ENCODE data around the gene TRIM72. TPM values are rescaled to one million over a fixed set of nuclear protein-coding genes. Genes with fewer than 3 reads are reported as not detected.

The TRIM72 gene
- total and polyA plus RNA-seq, 2 of the 8 experiments (the other 6 are each of a cell fraction or from before 2014, with no cell fraction given) = 0.57 to 2.1 TPM

- ChIA-PET CTCF (ENCODE audit: partially characterized antibody) (interaction anchor here (2.7 kb wide), 1 partner anchor 12 kb away, joined by 11 read pairs; no protein-coding TSS in a partner anchor), POLR2A (ENCODE audit: partially characterized antibody) (interaction anchor here (0.7 to 6.5 kb wide), 3 partner anchors 10 to 52 kb away, joined by 3 to 62 read pairs (median 3); partner anchors contain the start of gene FUS)
- Histone ChIP-seq H3K9ac (replicated peaks in 1 of 4; ENCODE audit: extremely low read depth in 1 of 4, low read depth in 3 of 4, low read length in 3 of 4) (no peak overlapping the region), H2BK120ac (replicated peaks; ENCODE audit: low read depth, low read length) (no peak overlapping the region), H4K20me1 (replicated peaks in 1 of 2; ENCODE audit: control insufficient read depth in 1 of 2, insufficient read depth in 2 of 2, low read length in 2 of 2) (no peaks in the 10 kb centered on the region), H3K36me3 (ENCODE audit: control insufficient read depth in 2 of 4, insufficient read depth in 4 of 4, low read length in 3 of 4) (no peaks in the 10 kb centered on the region), H2AK5ac (ENCODE audit: low read depth, low read length) (no peak overlapping the region), H4K5ac (ENCODE audit: insufficient read length, low read depth, low read length) (no peak overlapping the region), H3K4me3 (ENCODE audit: extremely low read depth in 1 of 4, insufficient read depth in 2 of 4, low read depth in 3 of 4, low read length in 4 of 4) (no peak overlapping the region), H2BK12ac (ENCODE audit: low read depth, low read length) (0 out of 2 replicates have a peak overlapping the region, but pooled peaks have one; percentile 7), H3K4me1 (replicated peaks in 1 of 4; ENCODE audit: control insufficient read depth in 3 of 4, insufficient read depth in 4 of 4, low read length in 3 of 4) (peaks cover 0 to 3% (median 0%) of the 10 kb centered on the region in 4 experiments; a peak in 1 of 7 replicates), H2AFZ (ENCODE audit: low read length) (no peak overlapping the region), H2BK15ac (ENCODE audit: low read length) (no peak overlapping the region), H4K8ac (ENCODE audit: extremely low read depth, insufficient read depth, low read length) (no peak overlapping the region), H3K23ac (ENCODE audit: insufficient read length) (no peak overlapping the region), H3K27me3 (replicated peaks in 1 of 4; ENCODE audit: control insufficient read depth in 3 of 4, extremely low read depth in 1 of 4, insufficient read depth in 3 of 4, low read length in 3 of 4) (no peaks in the 10 kb centered on the region; a peak in 1 of 7 replicates), H3K79me1 (ENCODE audit: low read depth, low read length) (no peaks in the 10 kb centered on the region), H3K4ac (replicated peaks; ENCODE audit: insufficient read length, low read depth, low read length) (no peak overlapping the region), H2BK5ac (ENCODE audit: low read depth, low read length) (no peak overlapping the region), H4K91ac (replicated peaks; ENCODE audit: insufficient read length, low read length) (no peak overlapping the region), H3K56ac (replicated peaks; ENCODE audit: insufficient read length, low read depth, low read length) (no peak overlapping the region), H3K9me3 (ENCODE audit: insufficient read depth in 2 of 2, low read depth in 1 of 2, low read length in 1 of 2) (no peaks in the 10 kb centered on the region; a peak in 1 of 4 replicates), H3K18ac (ENCODE audit: extremely low read depth, low read length) (no peak overlapping the region; the same call in 1 of the 2 replicates), H3K23me2 (ENCODE audit: low read depth, low read length) (0 out of 2 replicates have a peak, but pooled peaks cover 3% of the 10 kb centered on the region), H3K27ac (ENCODE audit: low read depth, low read length) (no peak overlapping the region), H3K4me2 (ENCODE audit: insufficient read depth in 1 of 2, low read depth in 2 of 2, low read length in 2 of 2) (no peak overlapping the region), H3K79me2 (ENCODE audit: control insufficient read depth in 1 of 2, insufficient read depth in 2 of 2, low read length in 2 of 2) (no peaks in the 10 kb centered on the region), H3K14ac (ENCODE audit: insufficient read length) (no peak overlapping the region), H2BK20ac (ENCODE audit: low read length) (no peak overlapping the region)
- FAIRE-seq (no peak), DNase-seq (ENCODE audit: low read depth in 1 of 2, low spot score in 2 of 2) (no peak)
- 86% methylated on average over 1 of the region's 2 CpGs; no CpG with 5 or more reads in 1 of the 2 experiments for WGBS, 2 experiments (ENCODE audit: extremely low coverage in 1 of 2, insufficient coverage in 1 of 2, insufficient read length in 1 of 2, insufficient replicate concordance in 2 of 2, low coverage in 1 of 2, low lambda C conversion rate in 2 of 2, missing lambda C conversion rate in 1 of 2)
- no peak for TF ChIP-seq NRF1 (IDR thresholded peaks at IDR 0.05; ENCODE audit: low read depth, low read length)
- no peak for TF ChIP-seq BACH1 (IDR thresholded peaks at IDR 0.05; ENCODE audit: low read length)
- TF ChIP-seq KDM1A (IDR thresholded peaks at IDR 0.05; ENCODE audit: borderline replicate concordance, low read length) = no peak
- TF ChIP-seq, protein P1, sequence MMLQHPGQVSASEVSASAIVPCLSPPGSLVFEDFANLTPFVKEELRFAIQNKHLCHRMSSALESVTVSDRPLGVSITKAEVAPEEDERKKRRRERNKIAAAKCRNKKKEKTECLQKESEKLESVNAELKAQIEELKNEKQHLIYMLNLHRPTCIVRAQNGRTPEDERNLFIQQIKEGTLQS (IDR thresholded peaks at IDR 0.05; ENCODE audit: insufficient read depth, low read depth, low read length) = no peak
- no peak for TF ChIP-seq TAF1 (IDR thresholded peaks at IDR 0.05; ENCODE audit: low read depth, low read length)
- no peak for TF ChIP-seq JUND (IDR thresholded peaks at IDR 0.05; ENCODE audit: low read length)
- TF ChIP-seq USF2 (IDR thresholded peaks at IDR 0.05; ENCODE audit: low read length) = no peak
- TF ChIP-seq CBX8 (IDR thresholded peaks at IDR 0.05; ENCODE audit: borderline replicate concordance, low read depth, low read length) = no peak
- TF ChIP-seq SUZ12 (IDR thresholded peaks at IDR 0.05; ENCODE audit: low read length) = no peak
- TF ChIP-seq HDAC6 (IDR thresholded peaks at IDR 0.05; ENCODE audit: low read depth, low read length) = no peak
- TF ChIP-seq NANOG (IDR thresholded peaks at IDR 0.05; ENCODE audit: insufficient read depth, low read depth, low read length, poor library complexity, severe bottlenecking) = no peak
- TF ChIP-seq TCF12 (IDR thresholded peaks at IDR 0.05; ENCODE audit: low read depth, low read length) = no peak
Observed at GRCh38 chr16:31168848-31169247, 45.1 kb upstream of the TRIM72 start.

All from H1 (cell line).